H1 (cell line): ENCODE data around the gene PRDM4. TPM values are rescaled to one million over a fixed set of nuclear protein-coding genes. Genes with fewer than 3 reads are reported as not detected.

Source experiments
- CTCF ChIA-PET: fragments of 300-600 bp; sonication (Branson Sonifier 250); formaldehyde crosslinking; loops from one replicate; lab custom pipeline; 2021; ENCODE audit not compliant: partially characterized antibody; lab: Charles Lee
- POLR2A ChIA-PET: fragments of 300-600 bp; sonication (Branson Sonifier 250); formaldehyde crosslinking; loops from one replicate; lab custom pipeline; 2021; ENCODE audit warnings: inconsistent platforms; ENCODE audit not compliant: partially characterized antibody; lab: Charles Lee
- DNase-seq, 2 experiments: peaks; one replicate each; pipeline versions ENCODE4 v3.0.0 to v3.0.0-alpha.2; 2010 to 2022; ENCODE audit warnings: low spot score in 2 of 2, low read depth in 1 of 2, mixed read lengths in 1 of 2
- FAIRE-seq: peaks from 2 replicates; lab custom pipeline; 2011; peaks lifted over from hg19 to GRCh38; lab: Jason Lieb, UNC
- H2AFZ ChIP-seq: 2 replicates; pipeline ENCODE4 v1.8.1; 2012; ENCODE audit warnings: low read length, inconsistent platforms
- H2AK5ac ChIP-seq: 2 replicates; pipeline ENCODE4 v1.6.1; 2013; ENCODE audit warnings: low read depth, low read length
- H2BK120ac ChIP-seq: replicated peaks from 2 replicates; pipeline ENCODE3; 2013; ENCODE audit warnings: low read depth, low read length, inconsistent platforms
- H2BK12ac ChIP-seq: 2 replicates; pipeline ENCODE4 v1.6.1; 2013; ENCODE audit warnings: low read depth, low read length
- H2BK15ac ChIP-seq: 2 replicates; pipeline ENCODE4 v1.6.1; 2013; ENCODE audit warnings: low read length
- H2BK20ac ChIP-seq: 2 replicates; pipeline ENCODE4 v1.6.1; 2013; ENCODE audit warnings: low read length
- H2BK5ac ChIP-seq: 2 replicates; pipeline ENCODE4 v1.6.1; 2013; ENCODE audit warnings: low read depth, low read length
- H3K14ac ChIP-seq: 2 replicates; pipeline ENCODE4 v1.6.1; 2013; ENCODE audit warnings: inconsistent platforms; ENCODE audit not compliant: insufficient read length
- H3K18ac ChIP-seq: 2 replicates; pipeline ENCODE4 v1.6.1; 2013; ENCODE audit warnings: low read length; ENCODE audit errors: extremely low read depth
- H3K23ac ChIP-seq: 2 replicates; pipeline ENCODE4 v1.6.1; 2013; ENCODE audit warnings: inconsistent platforms; ENCODE audit not compliant: insufficient read length
- H3K23me2 ChIP-seq: 2 replicates; pipeline ENCODE4 v1.6.1; 2013; ENCODE audit warnings: low read depth, low read length
- H3K27ac ChIP-seq: 2 replicates; pipeline ENCODE4 v1.6.1; 2011; ENCODE audit warnings: low read depth, low read length, inconsistent platforms
- H3K27me3 ChIP-seq, 4 experiments: replicated peaks in 1 of 4; 1 replicate in 1 of 4; 2 replicates in 3 of 4; pipeline versions ENCODE4 v1.6.1 to v1.8.1; 2011 to 2013; ENCODE audit warnings: low read length in 3 of 4, mild to moderate bottlenecking in 3 of 4, inconsistent platforms in 2 of 4, mixed read lengths in 2 of 4, moderate library complexity in 1 of 4; ENCODE audit not compliant: control insufficient read depth in 3 of 4, insufficient read depth in 3 of 4; ENCODE audit errors: extremely low read depth in 1 of 4
- H3K36me3 ChIP-seq, 4 experiments: 2 replicates each; pipeline versions ENCODE4 v1.6.1 to v1.8.1; 2011 to 2013; ENCODE audit warnings: mild to moderate bottlenecking in 4 of 4, low read length in 3 of 4, moderate library complexity in 2 of 4, control low read depth in 1 of 4, inconsistent platforms in 1 of 4; ENCODE audit not compliant: insufficient read depth in 4 of 4, control insufficient read depth in 2 of 4
- H3K4ac ChIP-seq: replicated peaks from 2 replicates; pipeline ENCODE3; 2013; ENCODE audit warnings: low read length, low read depth, mixed read lengths, inconsistent platforms; ENCODE audit not compliant: insufficient read length
- H3K4me1 ChIP-seq, 4 experiments: replicated peaks in 1 of 4; 1 replicate in 1 of 4; 2 replicates in 3 of 4; pipeline versions ENCODE4 v1.6.1 to v1.8.1; 2011 to 2013; ENCODE audit warnings: low read length in 3 of 4, inconsistent platforms in 2 of 4, mixed read lengths in 1 of 4; ENCODE audit not compliant: insufficient read depth in 4 of 4, control insufficient read depth in 3 of 4
- H3K4me2 ChIP-seq, 2 experiments: 2 replicates each; pipeline versions ENCODE4 v1.6.1 to v1.8.1; 2011 to 2013; ENCODE audit warnings: low read depth in 2 of 2, low read length in 2 of 2, control low read depth in 1 of 2, inconsistent platforms in 1 of 2, mild to moderate bottlenecking in 1 of 2; ENCODE audit not compliant: insufficient read depth in 1 of 2
- H3K4me3 ChIP-seq, 4 experiments: fragments of 200-600, 300-600 bp in 1 of 4; sonication (generic), shearing (Covaris generic), sonication (Bioruptor Twin) in 1 of 4; 2 replicates each; pipeline versions ENCODE4 v1.5.1 to v1.8.1; 2011 to 2016; ENCODE audit warnings: low read length in 4 of 4, low read depth in 3 of 4, control low read depth in 2 of 4, inconsistent platforms in 2 of 4, mild to moderate bottlenecking in 2 of 4, mixed read lengths in 1 of 4, moderate library complexity in 1 of 4; ENCODE audit not compliant: insufficient read depth in 2 of 4; ENCODE audit errors: extremely low read depth in 1 of 4
- H3K56ac ChIP-seq: replicated peaks from 2 replicates; pipeline ENCODE3; 2013; ENCODE audit warnings: low read depth, mild to moderate bottlenecking, mixed read lengths, low read length, inconsistent platforms; ENCODE audit not compliant: insufficient read length
- H3K79me1 ChIP-seq: 2 replicates; pipeline ENCODE4 v1.6.1; 2013; ENCODE audit warnings: low read depth, low read length, control low read depth
- H3K79me2 ChIP-seq, 2 experiments: 2 replicates each; pipeline versions ENCODE4 v1.6.1 to v1.8.1; 2012 to 2013; ENCODE audit warnings: low read length in 2 of 2, mild to moderate bottlenecking in 2 of 2, inconsistent platforms in 1 of 2; ENCODE audit not compliant: insufficient read depth in 2 of 2, control insufficient read depth in 1 of 2
- H3K9ac ChIP-seq, 4 experiments: replicated peaks in 1 of 4; 1 replicate in 1 of 4; 2 replicates in 3 of 4; pipeline versions ENCODE4 v1.6.1 to v1.8.1; 2011 to 2013; ENCODE audit warnings: low read depth in 3 of 4, low read length in 3 of 4, control low read depth in 2 of 4, mild to moderate bottlenecking in 2 of 4, moderate library complexity in 2 of 4, inconsistent platforms in 1 of 4; ENCODE audit errors: extremely low read depth in 1 of 4
- H3K9me3 ChIP-seq, 2 experiments: 2 replicates each; pipeline versions ENCODE4 v1.6.1 to v1.8.1; 2012 to 2013; ENCODE audit warnings: mild to moderate bottlenecking in 2 of 2, moderate library complexity in 2 of 2, control low read depth in 1 of 2, inconsistent platforms in 1 of 2, low read depth in 1 of 2, low read length in 1 of 2, mixed read lengths in 1 of 2; ENCODE audit not compliant: insufficient read depth in 2 of 2
- H4K20me1 ChIP-seq, 2 experiments: replicated peaks in 1 of 2; 2 replicates each; pipeline versions ENCODE3 to v1.8.1; 2011 to 2013; ENCODE audit warnings: inconsistent platforms in 2 of 2, low read length in 2 of 2, mild to moderate bottlenecking in 1 of 2; ENCODE audit not compliant: insufficient read depth in 2 of 2, control insufficient read depth in 1 of 2
- H4K5ac ChIP-seq: 2 replicates; pipeline ENCODE4 v1.6.1; 2013; ENCODE audit warnings: low read length, low read depth, mixed read lengths, inconsistent platforms; ENCODE audit not compliant: insufficient read length
- H4K8ac ChIP-seq: 2 replicates; pipeline ENCODE4 v1.8.0; 2013; ENCODE audit warnings: mild to moderate bottlenecking, moderate library complexity, low read length, inconsistent platforms; ENCODE audit not compliant: insufficient read depth; ENCODE audit errors: extremely low read depth
- H4K91ac ChIP-seq: replicated peaks from 2 replicates; pipeline ENCODE3; 2013; ENCODE audit warnings: low read length, mixed read lengths, inconsistent platforms; ENCODE audit not compliant: insufficient read length
- BACH1 ChIP-seq: IDR thresholded peaks from 2 replicates; pipeline ENCODE4 v1.6.1; 2012; ENCODE audit warnings: low read length, improper control_type of control experiment
- EZH2 ChIP-seq: fragments of 200-600 bp; sonication (generic); IDR thresholded peaks from 2 replicates; pipeline ENCODE4 v1.7.1; 2012; ENCODE audit warnings: low read depth, mild to moderate bottlenecking, moderate library complexity, low read length, inconsistent platforms; ENCODE audit not compliant: severe bottlenecking
- FOSL1 ChIP-seq: IDR thresholded peaks from 2 replicates; pipeline ENCODE4 v1.6.1; 2011; ENCODE audit warnings: mild to moderate bottlenecking, low read depth, low read length, moderate library complexity; ENCODE audit not compliant: insufficient read depth
- GABPA ChIP-seq: IDR thresholded peaks from 2 replicates; pipeline ENCODE4 v1.6.1; 2011; ENCODE audit warnings: mild to moderate bottlenecking, low read length, moderate library complexity, borderline replicate concordance; ENCODE audit not compliant: insufficient read depth
- HDAC6 ChIP-seq: IDR thresholded peaks from one replicate; pipeline ENCODE4 v1.7.1; 2012; ENCODE audit warnings: low read depth, mild to moderate bottlenecking, inconsistent platforms, low read length, moderate library complexity
- PHF8 ChIP-seq: fragments of 200-600 bp; sonication (generic); conservative IDR thresholded peaks from 2 replicates; pipeline ENCODE4 v1.7.1; 2012; ENCODE audit warnings: low read depth, mild to moderate bottlenecking, inconsistent platforms, low read length, moderate library complexity
- SIN3A ChIP-seq, 2 experiments: IDR thresholded peaks in 1 of 2; conservative IDR thresholded peaks in 1 of 2; 2 replicates each; pipeline ENCODE4 v1.6.1; 2011 to 2012; ENCODE audit warnings: low read length in 2 of 2, improper control_type of control experiment in 1 of 2, low read depth in 1 of 2, mild to moderate bottlenecking in 1 of 2
- SP2 ChIP-seq: IDR thresholded peaks from 2 replicates; pipeline ENCODE4 v1.6.1; 2012; ENCODE audit warnings: mild to moderate bottlenecking, low read length, inconsistent platforms
- SP4 ChIP-seq: IDR thresholded peaks from 2 replicates; pipeline ENCODE4 v1.6.1; 2012; ENCODE audit warnings: low read length, inconsistent platforms
- TAF1 ChIP-seq: IDR thresholded peaks from 2 replicates; pipeline ENCODE4 v1.6.1; 2011; ENCODE audit warnings: mild to moderate bottlenecking, low read depth, low read length
- TBP ChIP-seq: IDR thresholded peaks from 2 replicates; pipeline ENCODE4 v1.6.1; 2011; ENCODE audit warnings: low read depth, low read length, improper control_type of control experiment
- TEAD4 ChIP-seq: IDR thresholded peaks from 2 replicates; pipeline ENCODE4 v1.6.1; 2012; ENCODE audit warnings: low read depth, low read length, inconsistent platforms, mixed read lengths
- ZNF274 ChIP-seq: IDR thresholded peaks from 2 replicates; pipeline ENCODE4 v1.7.0; 2012; ENCODE audit warnings: low read length, borderline replicate concordance; ENCODE audit errors: extremely low read depth
- WGBS, 2 experiments: shearing (Covaris generic) in 1 of 2; methylation state at CpG; one replicate each; pipeline versions ENCODE4 v1.1.6 to v1.1.7; 2013 to 2015; ENCODE audit warnings: low lambda C conversion rate in 2 of 2, mixed read lengths in 2 of 2, inconsistent platforms in 1 of 2, low coverage in 1 of 2, missing lambda C conversion rate in 1 of 2; ENCODE audit not compliant: insufficient replicate concordance in 2 of 2, insufficient coverage in 1 of 2, insufficient read length in 1 of 2; ENCODE audit errors: extremely low coverage in 1 of 2, missing lambda C conversion rate in 1 of 2; 5-methylcytosine and 5-hydroxymethylcytosine counted together
- polyA plus RNA-seq, 7 experiments: library from polyadenylated mRNA; depleted of rRNA in 3 of 7; stranded (reverse) in 5 of 7; unstranded in 2 of 7; fragments of >200 nt in 5 of 7; fragments of 200-250 nt in 2 of 7; gene quantifications; 1 replicate in 5 of 7; 2 replicates in 1 of 7; 4 replicates in 1 of 7; pipeline versions ENCODE4 v1.2.1 to v1.2.3, GENCODE V29; 2011 to 2013; ENCODE audit warnings: missing spikeins in 2 of 7, mixed read lengths in 2 of 7
- total RNA-seq: library from RNA; stranded (reverse); fragmentation: NEBNext Ultra II Directional; extraction: Animal tissue kit (Norgen Biotek cat#: 25700); gene quantifications from 2 replicates; pipeline ENCODE4 v1.2.1, GENCODE V29; 2021
- TF ChIP-seq, protein P1 (sequence below): IDR thresholded peaks from 2 replicates; pipeline ENCODE4 v1.6.1; 2011; ENCODE audit warnings: low read depth, mild to moderate bottlenecking, low read length; ENCODE audit not compliant: insufficient read depth

PRDM4 gene
- total and polyA plus RNA-seq, 2 of the 8 experiments (the other 6 are each of a cell fraction or from before 2014, with no cell fraction given): 10.1 to 17.5 TPM

- FAIRE-seq (no peak), DNase-seq (no peak)
- Histone ChIP-seq H2AK5ac (no peak overlapping the region), H3K27ac (no peak overlapping the region), H4K91ac (no peak overlapping the region), H3K27me3 (no peaks in the 10 kb centered on the region), H3K4ac (no peak overlapping the region), H3K23ac (no peak overlapping the region), H3K23me2 (0 out of 2 replicates have a peak, but pooled peaks cover 2% of the 10 kb centered on the region), H4K5ac (no peak overlapping the region), H4K20me1 (no peaks in the 10 kb centered on the region), H3K36me3 (no peaks in the 10 kb centered on the region), H2BK12ac (no peak overlapping the region), H3K14ac (no peak overlapping the region), H3K18ac (no peak overlapping the region), H2BK5ac (no peak overlapping the region), H2BK15ac (no peak overlapping the region), H3K56ac (no peak overlapping the region), H2AFZ (no peak overlapping the region), H2BK120ac (no peak overlapping the region), H3K9ac (no peak overlapping the region), H2BK20ac (no peak overlapping the region), H3K4me3 (no peak overlapping the region), H3K4me2 (no peak overlapping the region), H4K8ac (no peak overlapping the region), H3K79me2 (no peaks in the 10 kb centered on the region), H3K9me3 (no peaks in the 10 kb centered on the region), H3K4me1 (no peaks in the 10 kb centered on the region; a peak in 1 of 7 replicates), H3K79me1 (no peaks in the 10 kb centered on the region)
- CTCF ChIA-PET: no interaction called here
- WGBS, 2 experiments: 79% methylated on average over 3 of the region's 3 CpGs; no CpG with 5 or more reads in 1 of the 2 experiments
- POLR2A ChIA-PET: no interaction called here
- no peak for TF ChIP-seq SIN3A (conservative IDR thresholded peaks at IDR 0.05 in 1 of 2, IDR thresholded peaks at IDR 0.05 in 1 of 2; ENCODE audit: low read depth in 1 of 2, low read length in 2 of 2)
- TF ChIP-seq BACH1: no peak
- TF ChIP-seq ZNF274: no peak
- TF ChIP-seq GABPA: no peak
- TF ChIP-seq HDAC6: no peak
- no peak for TF ChIP-seq TAF1
- no peak for TF ChIP-seq SP2
- TF ChIP-seq TBP: no peak
- TF ChIP-seq, protein P1, sequence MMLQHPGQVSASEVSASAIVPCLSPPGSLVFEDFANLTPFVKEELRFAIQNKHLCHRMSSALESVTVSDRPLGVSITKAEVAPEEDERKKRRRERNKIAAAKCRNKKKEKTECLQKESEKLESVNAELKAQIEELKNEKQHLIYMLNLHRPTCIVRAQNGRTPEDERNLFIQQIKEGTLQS: no peak
- no peak for TF ChIP-seq SP4
- TF ChIP-seq PHF8: no peak
- no peak for TF ChIP-seq FOSL1
- TF ChIP-seq EZH2: no peak
- TF ChIP-seq TEAD4: no peak
Measured at GRCh38 chr12:107798580-107798979, 37.6 kb upstream of the PRDM4 start.
